HepG2 (cell line): ENCODE results near the gene C6orf15. TPM values are rescaled to one million over a fixed set of nuclear protein-coding genes. Genes with fewer than 3 reads are reported as not detected.

Experiments used
- ATAC-seq: fragments of 200-7000 bp; cut with Tn5 transposase; 3 replicates; pipeline ENCODE4 v1.9.1; 2020; ENCODE audit warnings: mild to moderate bottlenecking, moderate library complexity
- BruUV-seq: library from RNA; stranded (reverse); fragments of 400-500 nt; replicated peaks from 2 replicates; lab custom pipeline; 2021; lab: Mats Ljungman, UMichigan
- CTCF ChIA-PET: fragments of 300-600 bp; formaldehyde crosslinking; extraction: SDS; loops from one replicate; lab custom pipeline; 2021; ENCODE audit warnings: low total read pairs, inconsistent platforms, low intra/inter-chr PET ratio; lab: Yijun Ruan, JAX
- POLR2A ChIA-PET: fragments of 350-600 bp; sonication (Branson Sonifier 250); formaldehyde crosslinking; loops from one replicate; lab custom pipeline; 2020; ENCODE audit warnings: antibody characterized with exemption, inconsistent platforms; lab: Yijun Ruan, JAX
- DNase-seq: peaks from one replicate; pipeline ENCODE4 v3.0.0-alpha.2; 2015; ENCODE audit warnings: low spot score
- FAIRE-seq: peaks from 3 replicates; lab custom pipeline; 2011; peaks lifted over from hg19 to GRCh38; lab: Jason Lieb, UNC
- H2AFZ ChIP-seq: one replicate; pipeline ENCODE4 v1.6.1; 2011; ENCODE audit warnings: low read length, inconsistent platforms
- H3K27ac ChIP-seq: fragments of 300-600 bp; 3 replicates; pipeline ENCODE4 v1.8.0; 2011; ENCODE audit warnings: mixed run types, mild to moderate bottlenecking, mixed read lengths, low read length, inconsistent platforms; ENCODE audit not compliant: insufficient read depth; ENCODE audit errors: extremely low read length
- H3K27me3 ChIP-seq, 2 experiments: fragments of 200-600 bp in 1 of 2; 2 replicates in 1 of 2; 3 replicates in 1 of 2; pipeline versions ENCODE4 v1.6.0 to v1.8.0; 2011; ENCODE audit warnings: low read length in 2 of 2, mild to moderate bottlenecking in 2 of 2, moderate library complexity in 2 of 2, inconsistent platforms in 1 of 2; ENCODE audit not compliant: insufficient read depth in 2 of 2, control insufficient read depth in 1 of 2
- H3K36me3 ChIP-seq, 2 experiments: fragments of 200-600 bp in 1 of 2; replicated peaks in 1 of 2; 2 replicates in 1 of 2; 3 replicates in 1 of 2; pipeline versions ENCODE4 v1.5.1 to v1.8.0; 2011; ENCODE audit warnings: low read length in 2 of 2, inconsistent platforms in 1 of 2; ENCODE audit not compliant: insufficient read depth in 2 of 2, control insufficient read depth in 1 of 2
- H3K4me1 ChIP-seq: 2 replicates; pipeline ENCODE4 v1.5.1; 2012; ENCODE audit warnings: low read length, inconsistent platforms; ENCODE audit not compliant: insufficient read depth
- H3K4me2 ChIP-seq: 2 replicates; pipeline ENCODE4 v1.6.0; 2011; ENCODE audit warnings: low read depth, low read length, inconsistent platforms
- H3K4me3 ChIP-seq, 3 experiments: fragments of 200-600 bp in 1 of 3; sonication (generic), shearing (Covaris generic) in 1 of 3; replicated peaks in 1 of 3; 2 replicates each; pipeline ENCODE4 v1.5.1; 2011 to 2016; ENCODE audit warnings: low read length in 3 of 3, inconsistent platforms in 2 of 3, low read depth in 2 of 3, mild to moderate bottlenecking in 2 of 3, control low read depth in 1 of 3, mixed read lengths in 1 of 3; ENCODE audit not compliant: insufficient read depth in 1 of 3
- H3K79me2 ChIP-seq: one replicate; pipeline ENCODE4 v1.6.1; 2011; ENCODE audit warnings: low read length, inconsistent platforms; ENCODE audit not compliant: insufficient read depth
- H3K9ac ChIP-seq: 2 replicates; pipeline ENCODE4 v1.6.0; 2011; ENCODE audit warnings: mild to moderate bottlenecking, low read depth, low read length, inconsistent platforms; ENCODE audit not compliant: insufficient read depth
- H3K9me3 ChIP-seq: 2 replicates; pipeline ENCODE4 v1.5.1; 2012; ENCODE audit warnings: mild to moderate bottlenecking, low read length
- H4K20me1 ChIP-seq: 2 replicates; pipeline ENCODE4 v1.6.0; 2011; ENCODE audit warnings: inconsistent platforms, mild to moderate bottlenecking, low read length, moderate library complexity; ENCODE audit not compliant: insufficient read depth
- ARID3A ChIP-seq: IDR thresholded peaks from 2 replicates; pipeline ENCODE4 v1.6.1; 2012; ENCODE audit warnings: low read depth, low read length, improper control_type of control experiment
- BCL6 ChIP-seq: IDR thresholded peaks from 2 replicates; pipeline ENCODE4 v1.6.1; 2016; ENCODE audit warnings: missing genetic modification reagents, missing compliant biosample characterization
- FOXA3 ChIP-seq: IDR thresholded peaks from 2 replicates; pipeline ENCODE4 v1.6.1; 2016; ENCODE audit warnings: missing genetic modification reagents, missing compliant biosample characterization
- GATAD2A ChIP-seq: IDR thresholded peaks from 2 replicates; pipeline ENCODE4 v1.6.1; 2016
- GLMP ChIP-seq: sonication (generic); formaldehyde crosslinking; IDR thresholded peaks from 2 replicates; pipeline ENCODE4 v1.9.0; 2021; ENCODE audit warnings: missing genetic modification reagents, mild to moderate bottlenecking, borderline replicate concordance
- HES4 ChIP-seq: sonication (generic); formaldehyde crosslinking; IDR thresholded peaks from 2 replicates; pipeline ENCODE4 v1.9.0; 2021; ENCODE audit warnings: mild to moderate bottlenecking, missing genetic modification reagents, borderline replicate concordance
- HNF4A ChIP-seq: sonication (generic); formaldehyde crosslinking; IDR thresholded peaks from 2 replicates; pipeline ENCODE4 v1.4.0; 2020; ENCODE audit warnings: missing genetic modification reagents
- HNRNPLL ChIP-seq: fragments of 200-400 bp; formaldehyde crosslinking; IDR thresholded peaks from 2 replicates; pipeline ENCODE4 v1.6.1; 2017; ENCODE audit warnings: mild to moderate bottlenecking, low read depth, low read length; ENCODE audit not compliant: poor library complexity, severe bottlenecking
- POLR2AphosphoS2 ChIP-seq: IDR thresholded peaks from 2 replicates; pipeline ENCODE4 v1.6.1; 2011; ENCODE audit warnings: low read depth, low read length, improper control_type of control experiment
- SOX5 ChIP-seq: IDR thresholded peaks from 2 replicates; pipeline ENCODE4 v1.6.1; 2016; ENCODE audit warnings: borderline replicate concordance
- SOX6 ChIP-seq, 2 experiments: fragments of 450-650 bp in 1 of 2; sonication (generic) in 1 of 2; formaldehyde crosslinking in 1 of 2; IDR thresholded peaks; 2 replicates each; pipeline versions ENCODE4 v1.4.0 to v1.6.1; 2017 to 2020; ENCODE audit warnings: antibody characterized with exemption in 1 of 2, mild to moderate bottlenecking in 1 of 2, missing genetic modification reagents in 1 of 2
- SP4 ChIP-seq: sonication (generic); formaldehyde crosslinking; IDR thresholded peaks from 2 replicates; pipeline ENCODE4 v1.8.1; 2023; ENCODE audit warnings: mild to moderate bottlenecking, missing genetic modification reagents
- TAF15 ChIP-seq: fragments of 200-400 bp; formaldehyde crosslinking; IDR thresholded peaks from one replicate; pipeline ENCODE4 v1.6.1; 2018; ENCODE audit warnings: mild to moderate bottlenecking, low read depth, low read length; ENCODE audit not compliant: poor library complexity, severe bottlenecking
- ZBTB43 ChIP-seq: sonication (generic); formaldehyde crosslinking; conservative IDR thresholded peaks from 2 replicates; pipeline ENCODE4 v1.4.0; 2020; ENCODE audit warnings: missing genetic modification reagents
- ZFP62 ChIP-seq: sonication (generic); formaldehyde crosslinking; IDR thresholded peaks from 2 replicates; pipeline ENCODE4 v1.4.0; 2020; ENCODE audit warnings: missing genetic modification reagents
- ZKSCAN8 ChIP-seq: IDR thresholded peaks from 2 replicates; pipeline ENCODE4 v1.6.1; 2016; ENCODE audit warnings: borderline replicate concordance, missing genetic modification reagents, missing compliant biosample characterization
- ZNF501 ChIP-seq: sonication (generic); formaldehyde crosslinking; IDR thresholded peaks from 2 replicates; pipeline ENCODE4 v1.5.1; 2020; ENCODE audit warnings: mild to moderate bottlenecking, moderate library complexity, missing genetic modification reagents
- ZNF530 ChIP-seq: sonication (generic); formaldehyde crosslinking; IDR thresholded peaks from 2 replicates; pipeline ENCODE4 v1.5.0; 2020; ENCODE audit warnings: low read depth, mild to moderate bottlenecking, missing genetic modification reagents
- ZNF773 ChIP-seq: sonication (generic); formaldehyde crosslinking; IDR thresholded peaks from 2 replicates; pipeline ENCODE4 v1.4.0; 2020; ENCODE audit warnings: missing genetic modification reagents, borderline replicate concordance
- WGBS: methylation state at CpG from one replicate; pipeline ENCODE4 v1.1.6; 2017; ENCODE audit warnings: low lambda C conversion rate; 5-methylcytosine and 5-hydroxymethylcytosine counted together
- in situ Hi-C: cut with HindIII; loops from 2 replicates; pipeline ENCODE4 v1.10.0; 2017; ENCODE audit warnings: low pct_unique_long_range_greater_than_20kb; ENCODE audit not compliant: extremely low pct_ligation_motif_present
- intact Hi-C: fragments of 100-400 bp; cut with micrococcal nuclease; formaldehyde crosslinking; loops from one replicate; pipeline ENCODE4 v1.10.0; 2022; ENCODE audit not compliant: unreplicated experiment
- polyA plus RNA-seq, 8 experiments: library from polyadenylated mRNA; depleted of rRNA in 3 of 8; stranded (reverse) in 7 of 8; unstranded in 1 of 8; fragments of >200 nt; fragmentation: Illumina TruSeq in 4 of 8; extraction: Trizol in 4 of 8; gene quantifications; 2 replicates each; pipeline versions ENCODE4 v1.2.1 to v1.2.3, GENCODE V29; 2011 to 2016; ENCODE audit warnings: low read depth in 4 of 8, missing spikeins in 1 of 8, mixed read lengths in 1 of 8; ENCODE audit not compliant: insufficient read depth in 1 of 8
- total RNA-seq, 5 experiments: library from RNA; depleted of rRNA; stranded (reverse); fragments of >200 nt; fragmentation: Illumina TruSeq; extraction: Trizol; gene quantifications; 2 replicates each; pipeline ENCODE4 v1.2.3, GENCODE V29; 2016; ENCODE audit warnings: low read depth in 1 of 5

The C6orf15 gene
- total and polyA plus RNA-seq, 2 of the 13 experiments (the other 11 are each of a cell fraction or from before 2014, with no cell fraction given): not detected

GRCh38 chr6:31094389-31094881 is 17.9 kb downstream of the C6orf15 start (continued):
- TF ChIP-seq POLR2AphosphoS2 (no peak), SOX6 (IDR thresholded peaks at IDR 0.05) (no peak), SOX6 (CRISPR knock-in tag; IDR thresholded peaks at IDR 0.05) (no peak)
- TF ChIP-seq, all 625 proteins: peak for 2

- no peak overlapping the region for H2AFZ ChIP-seq
- in situ Hi-C loops (loop anchor here (25.0 kb wide), 2 partner anchors 406 to 631 kb away; partner anchors contain the start of genes NRM and PPP1R18), intact Hi-C loops (no loop called here)
- H3K27me3 ChIP-seq: no peaks in the 10 kb centered on the region
- FAIRE-seq (no peak), DNase-seq (peak; percentile 74), ATAC-seq (peak; percentile 46; the same call in 2 of the 3 replicates)
- H3K4me2 ChIP-seq: peak overlapping the region; percentile 39
- WGBS: 30% methylated on average over 12 of the region's 12 CpGs
- no peak overlapping the region for H3K9ac ChIP-seq
- ChIA-PET CTCF (no interaction called here), POLR2A (interaction anchor here (1.3 kb wide), 1 partner anchor 9 kb away, joined by 3 read pairs; no protein-coding TSS in a partner anchor)
- H3K27ac ChIP-seq: no peak overlapping the region
- H3K36me3 ChIP-seq: no peaks in the 10 kb centered on the region
- no peaks in the 10 kb centered on the region for H4K20me1 ChIP-seq
- no peaks in the 10 kb centered on the region for H3K79me2 ChIP-seq
- BruUV-seq: no TSS peak
- H3K9me3 ChIP-seq: no peaks in the 10 kb centered on the region
- H3K4me3 ChIP-seq: no peak overlapping the region; a peak in 1 of 6 replicates
- H3K4me1 ChIP-seq: peaks cover 56% of the 10 kb centered on the region
- TF ChIP-seq ZNF501 (CRISPR knock-in tag) (no peak), HNRNPLL (no peak), HES4 (CRISPR knock-in tag) (no peak), BCL6 (CRISPR knock-in tag) (peak; percentile 59), FOXA3 (CRISPR knock-in tag) (no peak; the same call in 1 of the 2 replicates), ZKSCAN8 (CRISPR knock-in tag) (no peak), TAF15 (no peak), ZNF773 (CRISPR knock-in tag) (no peak), GLMP (CRISPR knock-in tag) (no peak), ARID3A (peak; percentile 46; the same call in 1 of the 2 replicates), ZBTB43 (CRISPR knock-in tag) (no peak), SOX5 (peak; percentile 95), SP4 (CRISPR knock-in tag) (no peak), GATAD2A (CRISPR knock-in tag) (no peak), HNF4A (CRISPR knock-in tag) (peak; percentile 62), ZNF530 (no peak), ZFP62 (CRISPR knock-in tag) (no peak)
These were observed 19.4 kb downstream of the C6orf15 start for GRCh38 chr6:31092769-31093505.
